GM12878 (cell line): ENCODE results near the gene ZNF296. TPM values are rescaled to one million over a fixed set of nuclear protein-coding genes. Genes with fewer than 3 reads are reported as not detected.

Source experiments
- IKZF2 ChIP-seq, 2 experiments: fragments of 450-650 bp; IDR thresholded peaks; 2 replicates each; pipeline ENCODE4 v1.6.1; 2017; ENCODE audit warnings: mild to moderate bottlenecking in 2 of 2, moderate library complexity in 2 of 2
- NR2F1 ChIP-seq: fragments of 450-650 bp; conservative IDR thresholded peaks from 2 replicates; pipeline ENCODE4 v1.6.1; 2017; ENCODE audit warnings: mild to moderate bottlenecking
- ZNF622 ChIP-seq: fragments of 450-650 bp; IDR thresholded peaks from 2 replicates; pipeline ENCODE4 v1.6.1; 2017; ENCODE audit warnings: mild to moderate bottlenecking, inconsistent platforms
- polyA plus RNA-seq, 11 experiments: library from polyadenylated mRNA; depleted of rRNA in 4 of 11; unstranded in 6 of 11; stranded (reverse) in 5 of 11; fragments of >200 nt; fragmentation: Nextera tagmentation in 4 of 11; fragmentation: Illumina TruSeq in 1 of 11; extraction: Ambion mirVana in 4 of 11; extraction: Trizol in 1 of 11; gene quantifications; 1 replicate in 1 of 11; 2 replicates in 10 of 11; pipeline versions ENCODE4 v1.2.1 to v1.2.3, GENCODE V29; 2011 to 2016; ENCODE audit warnings: inconsistent platforms in 2 of 11, missing spikeins in 2 of 11, low read depth in 1 of 11
- total RNA-seq, 4 experiments: library from RNA; depleted of rRNA in 3 of 4; stranded (reverse); fragments of >200 nt in 3 of 4; fragmentation: Illumina TruSeq in 1 of 4; extraction: Trizol in 1 of 4; gene quantifications; 2 replicates each; pipeline versions ENCODE4 v1.2.1 to v1.2.3, GENCODE V29; 2013 to 2021
- TF ChIP-seq, protein P1 (sequence below): fragments of 450-650 bp; IDR thresholded peaks from 2 replicates; pipeline ENCODE4 v1.6.1; 2017; ENCODE audit warnings: mild to moderate bottlenecking, moderate library complexity
- TF ChIP-seq, protein P2 (sequence below): fragments of 450-650 bp; IDR thresholded peaks from 2 replicates; pipeline ENCODE4 v1.6.1; 2016; ENCODE audit warnings: mild to moderate bottlenecking, moderate library complexity, borderline replicate concordance

Gene ZNF296
- total and polyA plus RNA-seq, 10 of the 15 experiments (the other 5 are each of a cell fraction or from before 2014, with no cell fraction given): 0.44 to 23.6 (median 3.5) TPM; not detected in 1

DNA sequence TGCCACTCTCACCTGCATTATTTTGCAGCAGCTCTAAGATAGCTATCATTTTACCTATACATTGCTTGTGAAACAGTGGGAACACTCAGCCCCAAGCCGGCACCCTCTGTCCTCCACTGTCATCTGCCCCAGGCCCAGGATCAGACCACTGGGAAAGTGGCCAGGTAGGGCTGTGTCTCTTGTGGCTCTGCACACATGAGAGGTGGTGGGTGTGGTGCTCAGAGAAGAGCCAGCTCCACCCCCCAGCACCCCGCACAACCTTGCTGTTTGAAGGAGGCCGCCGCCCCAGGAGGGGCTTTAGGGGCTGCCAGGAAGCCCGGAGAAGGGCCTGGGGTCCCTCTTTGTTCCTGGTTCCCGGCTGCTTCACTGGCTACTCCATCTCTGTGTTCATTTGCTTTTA lies 43.3 kb upstream of the ZNF296 start (continued):
- TF ChIP-seq, protein P1, sequence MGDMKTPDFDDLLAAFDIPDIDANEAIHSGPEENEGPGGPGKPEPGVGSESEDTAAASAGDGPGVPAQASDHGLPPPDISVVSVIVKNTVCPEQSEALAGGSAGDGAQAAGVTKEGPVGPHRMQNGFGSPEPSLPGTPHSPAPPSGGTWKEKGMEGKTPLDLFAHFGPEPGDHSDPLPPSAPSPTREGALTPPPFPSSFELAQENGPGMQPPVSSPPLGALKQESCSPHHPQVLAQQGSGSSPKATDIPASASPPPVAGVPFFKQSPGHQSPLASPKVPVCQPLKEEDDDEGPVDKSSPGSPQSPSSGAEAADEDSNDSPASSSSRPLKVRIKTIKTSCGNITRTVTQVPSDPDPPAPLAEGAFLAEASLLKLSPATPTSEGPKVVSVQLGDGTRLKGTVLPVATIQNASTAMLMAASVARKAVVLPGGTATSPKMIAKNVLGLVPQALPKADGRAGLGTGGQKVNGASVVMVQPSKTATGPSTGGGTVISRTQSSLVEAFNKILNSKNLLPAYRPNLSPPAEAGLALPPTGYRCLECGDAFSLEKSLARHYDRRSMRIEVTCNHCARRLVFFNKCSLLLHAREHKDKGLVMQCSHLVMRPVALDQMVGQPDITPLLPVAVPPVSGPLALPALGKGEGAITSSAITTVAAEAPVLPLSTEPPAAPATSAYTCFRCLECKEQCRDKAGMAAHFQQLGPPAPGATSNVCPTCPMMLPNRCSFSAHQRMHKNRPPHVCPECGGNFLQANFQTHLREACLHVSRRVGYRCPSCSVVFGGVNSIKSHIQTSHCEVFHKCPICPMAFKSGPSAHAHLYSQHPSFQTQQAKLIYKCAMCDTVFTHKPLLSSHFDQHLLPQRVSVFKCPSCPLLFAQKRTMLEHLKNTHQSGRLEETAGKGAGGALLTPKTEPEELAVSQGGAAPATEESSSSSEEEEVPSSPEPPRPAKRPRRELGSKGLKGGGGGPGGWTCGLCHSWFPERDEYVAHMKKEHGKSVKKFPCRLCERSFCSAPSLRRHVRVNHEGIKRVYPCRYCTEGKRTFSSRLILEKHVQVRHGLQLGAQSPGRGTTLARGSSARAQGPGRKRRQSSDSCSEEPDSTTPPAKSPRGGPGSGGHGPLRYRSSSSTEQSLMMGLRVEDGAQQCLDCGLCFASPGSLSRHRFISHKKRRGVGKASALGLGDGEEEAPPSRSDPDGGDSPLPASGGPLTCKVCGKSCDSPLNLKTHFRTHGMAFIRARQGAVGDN: no peak
- TF ChIP-seq NR2F1: no peak
- TF ChIP-seq IKZF2 (IDR thresholded peaks at IDR 0.05): no peak
- no peak for TF ChIP-seq ZNF622
- TF ChIP-seq, protein P2, sequence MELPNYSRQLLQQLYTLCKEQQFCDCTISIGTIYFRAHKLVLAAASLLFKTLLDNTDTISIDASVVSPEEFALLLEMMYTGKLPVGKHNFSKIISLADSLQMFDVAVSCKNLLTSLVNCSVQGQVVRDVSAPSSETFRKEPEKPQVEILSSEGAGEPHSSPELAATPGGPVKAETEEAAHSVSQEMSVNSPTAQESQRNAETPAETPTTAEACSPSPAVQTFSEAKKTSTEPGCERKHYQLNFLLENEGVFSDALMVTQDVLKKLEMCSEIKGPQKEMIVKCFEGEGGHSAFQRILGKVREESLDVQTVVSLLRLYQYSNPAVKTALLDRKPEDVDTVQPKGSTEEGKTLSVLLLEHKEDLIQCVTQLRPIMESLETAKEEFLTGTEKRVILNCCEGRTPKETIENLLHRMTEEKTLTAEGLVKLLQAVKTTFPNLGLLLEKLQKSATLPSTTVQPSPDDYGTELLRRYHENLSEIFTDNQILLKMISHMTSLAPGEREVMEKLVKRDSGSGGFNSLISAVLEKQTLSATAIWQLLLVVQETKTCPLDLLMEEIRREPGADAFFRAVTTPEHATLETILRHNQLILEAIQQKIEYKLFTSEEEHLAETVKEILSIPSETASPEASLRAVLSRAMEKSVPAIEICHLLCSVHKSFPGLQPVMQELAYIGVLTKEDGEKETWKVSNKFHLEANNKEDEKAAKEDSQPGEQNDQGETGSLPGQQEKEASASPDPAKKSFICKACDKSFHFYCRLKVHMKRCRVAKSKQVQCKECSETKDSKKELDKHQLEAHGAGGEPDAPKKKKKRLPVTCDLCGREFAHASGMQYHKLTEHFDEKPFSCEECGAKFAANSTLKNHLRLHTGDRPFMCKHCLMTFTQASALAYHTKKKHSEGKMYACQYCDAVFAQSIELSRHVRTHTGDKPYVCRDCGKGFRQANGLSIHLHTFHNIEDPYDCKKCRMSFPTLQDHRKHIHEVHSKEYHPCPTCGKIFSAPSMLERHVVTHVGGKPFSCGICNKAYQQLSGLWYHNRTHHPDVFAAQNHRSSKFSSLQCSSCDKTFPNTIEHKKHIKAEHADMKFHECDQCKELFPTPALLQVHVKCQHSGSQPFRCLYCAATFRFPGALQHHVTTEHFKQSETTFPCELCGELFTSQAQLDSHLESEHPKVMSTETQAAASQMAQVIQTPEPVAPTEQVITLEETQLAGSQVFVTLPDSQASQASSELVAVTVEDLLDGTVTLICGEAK: no peak
